GM12878 (cell line): ENCODE data around the gene ASCC1. TPM values are rescaled to one million over a fixed set of nuclear protein-coding genes. Genes with fewer than 3 reads are reported as not detected.

Experiments used
- ATAC-seq: fragments of 200-7000 bp; cut with Tn5 transposase; 3 replicates; pipeline ENCODE4 v1.9.1; 2020; ENCODE audit warnings: mild to moderate bottlenecking, moderate library complexity
- BruUV-seq: library from RNA; stranded (reverse); fragments of 400-500 nt; replicated peaks from 2 replicates; lab custom pipeline; 2021; lab: Mats Ljungman, UMichigan
- CTCF ChIA-PET: fragments of 300-600 bp; sonication (Branson Sonifier 250); formaldehyde crosslinking; extraction: SDS; loops from one replicate; lab custom pipeline; 2021; ENCODE audit warnings: inconsistent platforms; lab: Yijun Ruan, JAX
- POLR2A ChIA-PET: fragments of 350-600 bp; formaldehyde crosslinking; extraction: SDS; loops from one replicate; lab custom pipeline; 2021; ENCODE audit warnings: inconsistent platforms; lab: Charles Lee
- RAD21 ChIA-PET: fragments of 300-600 bp; sonication (Branson Sonifier 250); formaldehyde crosslinking; loops from one replicate; lab custom pipeline; 2023; ENCODE audit warnings: antibody characterized with exemption; ENCODE audit not compliant: unreplicated experiment; lab: Charles Lee
- SMC1A ChIA-PET: fragments of 300-600 bp; sonication (Branson Sonifier 250); formaldehyde crosslinking; loops from one replicate; lab custom pipeline; 2023; ENCODE audit not compliant: unreplicated experiment, uncharacterized antibody; lab: Charles Lee
- DNase-seq: peaks from one replicate; pipeline ENCODE4 v3.0.0-alpha.2; 2011; ENCODE audit warnings: low read depth, low spot score
- FAIRE-seq: peaks from 3 replicates; lab custom pipeline; 2011; peaks lifted over from hg19 to GRCh38; lab: Jason Lieb, UNC
- H2AFZ ChIP-seq: 2 replicates; pipeline ENCODE4 v1.6.0; 2011; ENCODE audit warnings: low read depth, low read length, control low read depth; ENCODE audit not compliant: control insufficient read depth
- H3K27ac ChIP-seq: 2 replicates; pipeline ENCODE4 v1.5.1; 2011; ENCODE audit warnings: control low read depth; ENCODE audit not compliant: control insufficient read depth, insufficient read depth
- H3K27me3 ChIP-seq, 2 experiments: replicated peaks in 1 of 2; 2 replicates each; pipeline versions ENCODE4 v1.6.0 to v1.6.1; 2011; ENCODE audit warnings: low read length in 1 of 2; ENCODE audit not compliant: control insufficient read depth in 2 of 2, insufficient read depth in 2 of 2
- H3K36me3 ChIP-seq, 2 experiments: 2 replicates each; pipeline ENCODE4 v1.5.1; 2011; ENCODE audit warnings: low read length in 1 of 2; ENCODE audit not compliant: control insufficient read depth in 2 of 2, insufficient read depth in 2 of 2
- H3K4me1 ChIP-seq: 2 replicates; pipeline ENCODE4 v1.6.1; 2011; ENCODE audit warnings: mild to moderate bottlenecking, low read length, moderate library complexity, mixed read lengths; ENCODE audit not compliant: control insufficient read depth, insufficient read depth
- H3K4me2 ChIP-seq: 2 replicates; pipeline ENCODE4 v1.6.0; 2011; ENCODE audit warnings: control low read depth; ENCODE audit not compliant: control insufficient read depth, insufficient read depth
- H3K4me3 ChIP-seq: fragments of 200-600 bp; sonication (generic); 2 replicates; pipeline ENCODE4 v1.5.1; 2016
- H3K79me2 ChIP-seq: 2 replicates; pipeline ENCODE4 v1.6.0; 2011; ENCODE audit warnings: low read length; ENCODE audit not compliant: control insufficient read depth, insufficient read depth
- H3K9ac ChIP-seq: 2 replicates; pipeline ENCODE4 v1.8.0; 2011; ENCODE audit warnings: low read length, control low read depth, mixed read lengths; ENCODE audit not compliant: control insufficient read depth, insufficient read depth
- H3K9me3 ChIP-seq: replicated peaks from 3 replicates; pipeline ENCODE4 v1.5.1; 2011; ENCODE audit warnings: mild to moderate bottlenecking, low read length; ENCODE audit not compliant: control insufficient read depth, insufficient read depth
- H4K20me1 ChIP-seq: 2 replicates; pipeline ENCODE4 v1.6.0; 2011; ENCODE audit not compliant: control insufficient read depth, insufficient read depth
- ASH2L ChIP-seq: fragments of 300-600, 200-600 bp; sonication (generic); IDR thresholded peaks from 2 replicates; pipeline ENCODE4 v1.6.1; 2017; ENCODE audit warnings: low read depth, mild to moderate bottlenecking, borderline replicate concordance
- BCL11A ChIP-seq: IDR thresholded peaks from 2 replicates; pipeline ENCODE4 v1.6.1; 2011; ENCODE audit warnings: low read depth, low read length
- GATAD2B ChIP-seq: fragments of 450-650 bp; conservative IDR thresholded peaks from 2 replicates; pipeline ENCODE4 v1.6.1; 2017; ENCODE audit warnings: low read depth, mild to moderate bottlenecking, moderate library complexity
- IRF4 ChIP-seq: IDR thresholded peaks from 2 replicates; pipeline ENCODE4 v1.6.1; 2011; ENCODE audit warnings: low read depth, low read length
- JUNB ChIP-seq: IDR thresholded peaks from 2 replicates; pipeline ENCODE4 v1.6.1; 2016; ENCODE audit warnings: antibody characterized with exemption, mild to moderate bottlenecking
- MEF2A ChIP-seq: IDR thresholded peaks from 2 replicates; pipeline ENCODE4 v1.6.1; 2011; ENCODE audit warnings: low read depth, mild to moderate bottlenecking, low read length, moderate library complexity; ENCODE audit not compliant: insufficient read depth
- MTA2 ChIP-seq: fragments of 450-650 bp; IDR thresholded peaks from 2 replicates; pipeline ENCODE4 v1.6.1; 2016; ENCODE audit warnings: low read depth, mild to moderate bottlenecking, moderate library complexity
- NFYB ChIP-seq: IDR thresholded peaks from 2 replicates; pipeline ENCODE4 v1.6.1; 2011; ENCODE audit warnings: low read depth, mild to moderate bottlenecking, low read length, improper control_type of control experiment, moderate library complexity; ENCODE audit not compliant: insufficient read depth
- NR2C1 ChIP-seq: fragments of 450-650 bp; IDR thresholded peaks from 2 replicates; pipeline ENCODE4 v1.6.1; 2017; ENCODE audit warnings: antibody characterized with exemption, mild to moderate bottlenecking, moderate library complexity
- PAX5 ChIP-seq: IDR thresholded peaks from 2 replicates; pipeline ENCODE4 v1.6.1; 2011; ENCODE audit warnings: low read depth, low read length, borderline replicate concordance
- RCOR1 ChIP-seq: conservative IDR thresholded peaks from 2 replicates; pipeline ENCODE4 v1.6.1; 2012; ENCODE audit warnings: low read depth, low read length, improper control_type of control experiment
- SMC3 ChIP-seq: IDR thresholded peaks from 2 replicates; pipeline ENCODE4 v1.6.1; 2011; ENCODE audit warnings: low read length, improper control_type of control experiment, borderline replicate concordance
- WRNIP1 ChIP-seq: IDR thresholded peaks from 2 replicates; pipeline ENCODE4 v1.6.1; 2011; ENCODE audit warnings: low read depth, low read length, improper control_type of control experiment, borderline replicate concordance
- YBX1 ChIP-seq: fragments of 450-650 bp; IDR thresholded peaks from 2 replicates; pipeline ENCODE4 v1.6.1; 2016; ENCODE audit warnings: antibody characterized with exemption
- YY1 ChIP-seq: IDR thresholded peaks from 2 replicates; pipeline ENCODE4 v1.6.1; 2011; ENCODE audit warnings: low read depth, mild to moderate bottlenecking, low read length
- WGBS: methylation state at CpG from one replicate; pipeline ENCODE4 v1.1.6; 2016; ENCODE audit warnings: low lambda C conversion rate; ENCODE audit not compliant: insufficient replicate concordance, insufficient coverage; ENCODE audit errors: missing lambda C conversion rate; 5-methylcytosine and 5-hydroxymethylcytosine counted together
- in situ Hi-C: fragments of 300-500 bp; cut with MboI; formaldehyde crosslinking; loops from 9 replicates; pipeline ENCODE4 v1.14.3; 2018; ENCODE audit warnings: mixed read lengths
- intact Hi-C: fragments of 100-400 bp; cut with micrococcal nuclease; formaldehyde crosslinking; loops from one replicate; pipeline ENCODE4 v1.14.2; 2022; ENCODE audit not compliant: unreplicated experiment
- polyA plus RNA-seq, 11 experiments: library from polyadenylated mRNA; depleted of rRNA in 4 of 11; unstranded in 6 of 11; stranded (reverse) in 5 of 11; fragments of >200 nt; fragmentation: Nextera tagmentation in 4 of 11; fragmentation: Illumina TruSeq in 1 of 11; extraction: Ambion mirVana in 4 of 11; extraction: Trizol in 1 of 11; gene quantifications; 1 replicate in 1 of 11; 2 replicates in 10 of 11; pipeline versions ENCODE4 v1.2.1 to v1.2.3, GENCODE V29; 2011 to 2016; ENCODE audit warnings: inconsistent platforms in 2 of 11, missing spikeins in 2 of 11, low read depth in 1 of 11
- total RNA-seq, 4 experiments: library from RNA; depleted of rRNA in 3 of 4; stranded (reverse); fragments of >200 nt in 3 of 4; fragmentation: Illumina TruSeq in 1 of 4; extraction: Trizol in 1 of 4; gene quantifications; 2 replicates each; pipeline versions ENCODE4 v1.2.1 to v1.2.3, GENCODE V29; 2013 to 2021
- TF ChIP-seq, protein P1 (sequence below): fragments of 450-650 bp; IDR thresholded peaks from 2 replicates; pipeline ENCODE4 v1.6.1; 2017; ENCODE audit warnings: mild to moderate bottlenecking, low read depth, inconsistent platforms; ENCODE audit not compliant: poor library complexity, severe bottlenecking
- TF ChIP-seq, protein P2 (sequence below): fragments of 450-650 bp; formaldehyde crosslinking; IDR thresholded peaks from 2 replicates; pipeline ENCODE4 v1.4.0; 2020; ENCODE audit warnings: mild to moderate bottlenecking, moderate library complexity

ASCC1 gene
- total and polyA plus RNA-seq, 10 of the 15 experiments (the other 5 are each of a cell fraction or from before 2014, with no cell fraction given), result 23.3 to 80.6 (median 42.8) TPM

DNA sequence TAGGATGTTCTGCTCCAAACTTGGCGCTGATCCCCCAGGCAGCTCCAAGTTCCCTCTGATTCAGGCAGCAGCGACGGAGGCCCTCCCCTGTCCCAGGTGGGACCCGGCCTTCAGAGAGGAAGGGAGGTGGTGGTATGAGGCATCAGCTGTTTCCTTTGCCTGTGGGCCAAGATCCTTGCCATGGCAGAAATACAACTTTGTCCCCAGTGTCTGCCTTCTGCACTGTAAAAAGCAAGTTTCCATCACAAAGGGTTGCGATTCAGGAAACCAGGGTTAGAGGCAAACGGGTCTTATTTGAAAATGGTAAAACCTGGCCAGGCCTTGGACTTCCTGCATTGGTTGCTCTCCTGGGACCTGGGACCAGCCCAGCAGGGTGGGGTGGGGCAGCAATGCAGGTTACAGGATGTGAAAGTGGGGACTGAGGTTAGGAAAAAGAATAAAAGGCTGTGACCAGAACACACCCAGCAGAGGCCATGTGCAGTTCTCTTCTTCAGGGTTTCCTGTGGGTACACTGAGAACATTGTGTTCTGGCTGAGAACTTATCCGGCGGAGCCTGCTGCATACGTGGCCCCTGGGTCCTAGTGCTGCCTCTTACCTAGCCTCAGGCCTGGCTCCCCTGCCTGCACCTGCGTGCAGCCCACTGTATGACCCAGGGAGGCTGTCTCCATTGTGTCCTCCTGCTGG is 32.5 kb upstream of the ASCC1 start:
- TSS peak; percentile 94 for BruUV-seq
- ChIA-PET SMC1A (interaction anchor here (0.9 to 21.0 kb wide), 15 partner anchors 9 to 122 kb away, joined by 3 to 275 read pairs (median 14); partner anchors contain the start of genes ANAPC16, ASCC1 and DDIT4), CTCF (interaction anchor here (0.8 to 4.0 kb wide), 14 partner anchors 9 to 200 kb away, joined by 3 to 27 read pairs (median 8); partner anchors contain the start of gene DDIT4), RAD21 (interaction anchor here (0.9 to 10.5 kb wide), 19 partner anchors 9 to 200 kb away, joined by 3 to 185 read pairs (median 10); partner anchors contain the start of genes ANAPC16, ASCC1 and DDIT4), POLR2A (interaction anchor here (0.6 to 8.0 kb wide), 17 partner anchors 11 to 192 kb away, joined by 3 to 113 read pairs (median 6); partner anchors contain the start of genes ANAPC16, ASCC1 and DDIT4)
- Histone ChIP-seq H3K4me1 (peaks cover 72% of the 10 kb centered on the region), H3K27ac (peak overlapping the region; percentile 97), H3K36me3 (no peaks in the 10 kb centered on the region), H2AFZ (peak overlapping the region; percentile 58), H3K9ac (peak overlapping the region; percentile 84), H3K4me2 (peak overlapping the region; percentile 67), H3K9me3 (no peaks in the 10 kb centered on the region), H3K4me3 (peak overlapping the region; percentile 55; the same call in 1 of the 2 replicates), H3K27me3 (no peaks in the 10 kb centered on the region), H4K20me1 (no peaks in the 10 kb centered on the region), H3K79me2 (no peaks in the 10 kb centered on the region)
- DNase-seq (peak; percentile 99), ATAC-seq (peak; percentile 95), FAIRE-seq (peak; percentile 86)
- in situ Hi-C loops, result no loop called here
- WGBS, result under 1% methylated on average over 10 of the region's 10 CpGs
- intact Hi-C loops, result loop anchor here (1.0 to 2.0 kb wide), 5 partner anchors 13 to 87 kb away; partner anchors contain the start of gene DDIT4
- peak; percentile 95 for TF ChIP-seq PAX5
- TF ChIP-seq YY1, result peak; percentile 75
- TF ChIP-seq MEF2A, result peak; percentile 47; the same call in 1 of the 2 replicates
- TF ChIP-seq BCL11A, result no peak; the same call in 1 of the 2 replicates
- TF ChIP-seq, protein P1, sequence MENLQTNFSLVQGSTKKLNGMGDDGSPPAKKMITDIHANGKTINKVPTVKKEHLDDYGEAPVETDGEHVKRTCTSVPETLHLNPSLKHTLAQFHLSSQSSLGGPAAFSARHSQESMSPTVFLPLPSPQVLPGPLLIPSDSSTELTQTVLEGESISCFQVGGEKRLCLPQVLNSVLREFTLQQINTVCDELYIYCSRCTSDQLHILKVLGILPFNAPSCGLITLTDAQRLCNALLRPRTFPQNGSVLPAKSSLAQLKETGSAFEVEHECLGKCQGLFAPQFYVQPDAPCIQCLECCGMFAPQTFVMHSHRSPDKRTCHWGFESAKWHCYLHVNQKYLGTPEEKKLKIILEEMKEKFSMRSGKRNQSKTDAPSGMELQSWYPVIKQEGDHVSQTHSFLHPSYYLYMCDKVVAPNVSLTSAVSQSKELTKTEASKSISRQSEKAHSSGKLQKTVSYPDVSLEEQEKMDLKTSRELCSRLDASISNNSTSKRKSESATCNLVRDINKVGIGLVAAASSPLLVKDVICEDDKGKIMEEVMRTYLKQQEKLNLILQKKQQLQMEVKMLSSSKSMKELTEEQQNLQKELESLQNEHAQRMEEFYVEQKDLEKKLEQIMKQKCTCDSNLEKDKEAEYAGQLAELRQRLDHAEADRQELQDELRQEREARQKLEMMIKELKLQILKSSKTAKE, result peak; percentile 83
- TF ChIP-seq JUNB, result no peak; the same call in 1 of the 2 replicates
- peak; percentile 98 for TF ChIP-seq GATAD2B
- 0 out of 2 replicates have a peak, but pooled peaks have one; percentile 40 for TF ChIP-seq SMC3
- TF ChIP-seq NFYB, result 0 out of 2 replicates have a peak, but pooled peaks have one; percentile 18
- no peak for TF ChIP-seq NR2C1
- TF ChIP-seq IRF4, result peak; percentile 78
- 0 out of 2 replicates have a peak, but pooled peaks have one; percentile 25 for TF ChIP-seq YBX1
- TF ChIP-seq WRNIP1, result peak; percentile 93
- TF ChIP-seq ASH2L, result no peak
- TF ChIP-seq, protein P2, sequence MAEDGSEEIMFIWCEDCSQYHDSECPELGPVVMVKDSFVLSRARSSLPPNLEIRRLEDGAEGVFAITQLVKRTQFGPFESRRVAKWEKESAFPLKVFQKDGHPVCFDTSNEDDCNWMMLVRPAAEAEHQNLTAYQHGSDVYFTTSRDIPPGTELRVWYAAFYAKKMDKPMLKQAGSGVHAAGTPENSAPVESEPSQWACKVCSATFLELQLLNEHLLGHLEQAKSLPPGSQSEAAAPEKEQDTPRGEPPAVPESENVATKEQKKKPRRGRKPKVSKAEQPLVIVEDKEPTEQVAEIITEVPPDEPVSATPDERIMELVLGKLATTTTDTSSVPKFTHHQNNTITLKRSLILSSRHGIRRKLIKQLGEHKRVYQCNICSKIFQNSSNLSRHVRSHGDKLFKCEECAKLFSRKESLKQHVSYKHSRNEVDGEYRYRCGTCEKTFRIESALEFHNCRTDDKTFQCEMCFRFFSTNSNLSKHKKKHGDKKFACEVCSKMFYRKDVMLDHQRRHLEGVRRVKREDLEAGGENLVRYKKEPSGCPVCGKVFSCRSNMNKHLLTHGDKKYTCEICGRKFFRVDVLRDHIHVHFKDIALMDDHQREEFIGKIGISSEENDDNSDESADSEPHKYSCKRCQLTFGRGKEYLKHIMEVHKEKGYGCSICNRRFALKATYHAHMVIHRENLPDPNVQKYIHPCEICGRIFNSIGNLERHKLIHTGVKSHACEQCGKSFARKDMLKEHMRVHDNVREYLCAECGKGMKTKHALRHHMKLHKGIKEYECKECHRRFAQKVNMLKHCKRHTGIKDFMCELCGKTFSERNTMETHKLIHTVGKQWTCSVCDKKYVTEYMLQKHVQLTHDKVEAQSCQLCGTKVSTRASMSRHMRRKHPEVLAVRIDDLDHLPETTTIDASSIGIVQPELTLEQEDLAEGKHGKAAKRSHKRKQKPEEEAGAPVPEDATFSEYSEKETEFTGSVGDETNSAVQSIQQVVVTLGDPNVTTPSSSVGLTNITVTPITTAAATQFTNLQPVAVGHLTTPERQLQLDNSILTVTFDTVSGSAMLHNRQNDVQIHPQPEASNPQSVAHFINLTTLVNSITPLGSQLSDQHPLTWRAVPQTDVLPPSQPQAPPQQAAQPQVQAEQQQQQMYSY (CRISPR knock-in tag), result no peak
- TF ChIP-seq RCOR1, result no peak
- TF ChIP-seq MTA2, result peak; percentile 81
